Measurements from ENCODE around the gene MED1.

MED1 gene

DNA sequence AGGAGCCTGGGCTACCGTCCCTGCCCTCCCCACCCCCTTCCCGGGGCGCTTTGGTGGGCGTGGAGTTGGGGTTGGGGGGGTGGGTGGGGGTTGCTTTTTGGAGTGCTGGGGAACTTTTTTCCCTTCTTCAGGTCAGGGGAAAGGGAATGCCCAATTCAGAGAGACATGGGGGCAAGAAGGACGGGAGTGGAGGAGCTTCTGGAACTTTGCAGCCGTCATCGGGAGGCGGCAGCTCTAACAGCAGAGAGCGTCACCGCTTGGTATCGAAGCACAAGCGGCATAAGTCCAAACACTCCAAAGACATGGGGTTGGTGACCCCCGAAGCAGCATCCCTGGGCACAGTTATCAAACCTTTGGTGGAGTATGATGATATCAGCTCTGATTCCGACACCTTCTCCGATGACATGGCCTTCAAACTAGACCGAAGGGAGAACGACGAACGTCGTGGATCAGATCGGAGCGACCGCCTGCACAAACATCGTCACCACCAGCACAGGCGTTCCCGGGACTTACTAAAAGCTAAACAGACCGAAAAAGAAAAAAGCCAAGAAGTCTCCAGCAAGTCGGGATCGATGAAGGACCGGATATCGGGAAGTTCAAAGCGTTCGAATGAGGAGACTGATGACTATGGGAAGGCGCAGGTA, 11.0 kb upstream of the MED1 start:
- peak overlapping the region; percentile 87 for H3K4me2 ChIP-seq (ENCODE audit: insufficient read depth, low read length)
- H3K4me1 ChIP-seq (ENCODE audit: insufficient read depth, low read length), result peaks cover 47% of the 10 kb centered on the region
- peak overlapping the region; percentile 86 for H3K9ac ChIP-seq (ENCODE audit: low read depth, low read length)
- H3K36me3 ChIP-seq (ENCODE audit: insufficient read depth, low read length), result peaks cover 16% of the 10 kb centered on the region
- TF ChIP-seq, protein P1, sequence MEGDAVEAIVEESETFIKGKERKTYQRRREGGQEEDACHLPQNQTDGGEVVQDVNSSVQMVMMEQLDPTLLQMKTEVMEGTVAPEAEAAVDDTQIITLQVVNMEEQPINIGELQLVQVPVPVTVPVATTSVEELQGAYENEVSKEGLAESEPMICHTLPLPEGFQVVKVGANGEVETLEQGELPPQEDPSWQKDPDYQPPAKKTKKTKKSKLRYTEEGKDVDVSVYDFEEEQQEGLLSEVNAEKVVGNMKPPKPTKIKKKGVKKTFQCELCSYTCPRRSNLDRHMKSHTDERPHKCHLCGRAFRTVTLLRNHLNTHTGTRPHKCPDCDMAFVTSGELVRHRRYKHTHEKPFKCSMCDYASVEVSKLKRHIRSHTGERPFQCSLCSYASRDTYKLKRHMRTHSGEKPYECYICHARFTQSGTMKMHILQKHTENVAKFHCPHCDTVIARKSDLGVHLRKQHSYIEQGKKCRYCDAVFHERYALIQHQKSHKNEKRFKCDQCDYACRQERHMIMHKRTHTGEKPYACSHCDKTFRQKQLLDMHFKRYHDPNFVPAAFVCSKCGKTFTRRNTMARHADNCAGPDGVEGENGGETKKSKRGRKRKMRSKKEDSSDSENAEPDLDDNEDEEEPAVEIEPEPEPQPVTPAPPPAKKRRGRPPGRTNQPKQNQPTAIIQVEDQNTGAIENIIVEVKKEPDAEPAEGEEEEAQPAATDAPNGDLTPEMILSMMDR (IDR thresholded peaks at IDR 0.05; ENCODE audit: borderline replicate concordance, extremely low read depth, low read length, poor library complexity, severe bottlenecking), result no peak
- no peak for TF ChIP-seq EZH2 (IDR thresholded peaks at IDR 0.05; ENCODE audit: borderline replicate concordance, low read depth, low read length, severe bottlenecking)
- H3K27ac ChIP-seq (ENCODE audit: low read length), result peak overlapping the region; percentile 87
- peak overlapping the region; percentile 75 for H2AFZ ChIP-seq (ENCODE audit: low read depth, low read length)
- DNase-seq (no peak), ATAC-seq (ENCODE audit: insufficient read depth, low read depth) (peak; percentile 2; the same call in 2 of the 3 replicates)
- peaks cover 58% of the 10 kb centered on the region for H3K79me2 ChIP-seq (ENCODE audit: insufficient read depth, low read length)
- no peaks in the 10 kb centered on the region for H3K27me3 ChIP-seq (ENCODE audit: insufficient read depth, low read length, poor library complexity)
- H3K4me3 ChIP-seq (ENCODE audit: low read depth in 1 of 2, low read length in 2 of 2), result peak overlapping the region; percentile 43 to 67
- peaks cover 41% of the 10 kb centered on the region for H4K20me1 ChIP-seq (ENCODE audit: insufficient read depth, low read length)
- H3K9me3 ChIP-seq (ENCODE audit: insufficient read depth, low read length, severe bottlenecking), result no peaks in the 10 kb centered on the region

GRCh38 chr17:39461113-39461925, 10.3 kb upstream of the MED1 start, which contains the start of gene CDK12:
TSS of gene CDK12 (plus strand) at chr17:39461486. CDS start at chr17:39462072, 586 bp downstream.
- Histone ChIP-seq H3K4me1 (ENCODE audit: insufficient read depth, low read length) (peaks cover 44% of the 10 kb centered on the region), H3K9ac (ENCODE audit: low read depth, low read length) (peak within 1 kb of the TSS; percentile 86), H2AFZ (ENCODE audit: low read depth, low read length) (peak within 1 kb of the TSS; percentile 93), H3K79me2 (ENCODE audit: insufficient read depth, low read length) (peaks cover 51% of the 10 kb centered on the region), H3K36me3 (ENCODE audit: insufficient read depth, low read length) (peaks cover 15% of the 10 kb centered on the region; the same call in 1 of the 2 replicates), H3K27ac (ENCODE audit: low read length) (peak within 1 kb of the TSS; percentile 87), H4K20me1 (ENCODE audit: insufficient read depth, low read length) (peaks cover 39% of the 10 kb centered on the region), H3K4me2 (ENCODE audit: insufficient read depth, low read length) (peak within 1 kb of the TSS; percentile 87), H3K9me3 (ENCODE audit: insufficient read depth, low read length, severe bottlenecking) (no peaks in the 10 kb centered on the region), H3K4me3 (ENCODE audit: low read depth in 1 of 2, low read length in 2 of 2) (peak within 1 kb of the TSS; percentile 43 to 67), H3K27me3 (ENCODE audit: insufficient read depth, low read length, poor library complexity) (no peaks in the 10 kb centered on the region)
- ATAC-seq (ENCODE audit: insufficient read depth, low read depth) (peak; percentile 87), DNase-seq (peak; percentile 98)
- TF ChIP-seq EZH2 (IDR thresholded peaks at IDR 0.05; ENCODE audit: borderline replicate concordance, low read depth, low read length, severe bottlenecking), result no peak
- TF ChIP-seq, protein P1 (IDR thresholded peaks at IDR 0.05; ENCODE audit: borderline replicate concordance, extremely low read depth, low read length, poor library complexity, severe bottlenecking), result peak; percentile 9

GRCh38 chr17:39455919-39456318, 4.9 kb upstream of the MED1 start:
- no peak for DNase-seq
- Histone ChIP-seq H3K9me3 (ENCODE audit: insufficient read depth, low read length, severe bottlenecking) (no peaks in the 10 kb centered on the region), H3K27ac (ENCODE audit: low read length) (no peak overlapping the region), H3K79me2 (ENCODE audit: insufficient read depth, low read length) (peaks cover 8% of the 10 kb centered on the region), H3K36me3 (ENCODE audit: insufficient read depth, low read length) (no peaks in the 10 kb centered on the region), H4K20me1 (ENCODE audit: insufficient read depth, low read length) (no peaks in the 10 kb centered on the region), H3K9ac (ENCODE audit: low read depth, low read length) (no peak overlapping the region), H3K4me1 (ENCODE audit: insufficient read depth, low read length) (peaks cover 16% of the 10 kb centered on the region), H3K27me3 (ENCODE audit: insufficient read depth, low read length, poor library complexity) (no peaks in the 10 kb centered on the region), H3K4me2 (ENCODE audit: insufficient read depth, low read length) (no peak overlapping the region), H2AFZ (ENCODE audit: low read depth, low read length) (no peak overlapping the region), H3K4me3 (ENCODE audit: low read depth in 1 of 2, low read length in 2 of 2) (no peak overlapping the region)
- ATAC-seq (ENCODE audit: insufficient read depth, low read depth), result no peak
- TF ChIP-seq EZH2 (IDR thresholded peaks at IDR 0.05; ENCODE audit: borderline replicate concordance, low read depth, low read length, severe bottlenecking), result no peak
- TF ChIP-seq, protein P1 (IDR thresholded peaks at IDR 0.05; ENCODE audit: borderline replicate concordance, extremely low read depth, low read length, poor library complexity, severe bottlenecking), result no peak
